NCI-H2029 (cell line): ENCODE data around the gene THSD4.
"Not testable (repeated sequence)": the region's sequence is repeated elsewhere in the genome, so short reads cannot be mapped to it uniquely, and the experiment has no call there.

ENCODE experiments used
- DNase-seq: peaks from one replicate; lab custom pipeline; 2025; lab: John Stamatoyannopoulos, UW

THSD4 gene

GRCh38 chr15:71261418-71261817, 146.1 kb downstream of the THSD4 start:
- DNase-seq: no peak

- no peak for DNase-seq
These were observed 146.6 kb downstream of the THSD4 start for GRCh38 chr15:71261909-71262308.

- DNase-seq: no peak
These were observed 147.3 kb downstream of the THSD4 start for GRCh38 chr15:71262599-71262998.

GRCh38 chr15:71265606-71266005, 150.3 kb downstream of the THSD4 start:
- DNase-seq: not testable (repeated sequence)

GRCh38 chr15:71271327-71271726, 156.1 kb downstream of the THSD4 start:
- no peak for DNase-seq

GRCh38 chr15:71272932-71273331, 157.7 kb downstream of the THSD4 start:
- no peak for DNase-seq

- no peak for DNase-seq
These were observed 158.6 kb downstream of the THSD4 start for GRCh38 chr15:71273731-71274447.

GRCh38 chr15:71274448-71274798, 159.2 kb downstream of the THSD4 start:
- DNase-seq: no peak

GRCh38 chr15:71275098-71275497, 159.8 kb downstream of the THSD4 start:
- DNase-seq: no peak

- no peak for DNase-seq
These were observed 160.5 kb downstream of the THSD4 start for GRCh38 chr15:71275566-71276335.

- DNase-seq: no peak
These were observed 161.0 kb downstream of the THSD4 start for GRCh38 chr15:71276336-71276665.

GRCh38 chr15:71278989-71279756, 163.9 kb downstream of the THSD4 start:
- DNase-seq: peak; percentile 74

- no peak for DNase-seq
These were observed 164.5 kb downstream of the THSD4 start for GRCh38 chr15:71279757-71280141.

- no peak for DNase-seq
These were observed 164.9 kb downstream of the THSD4 start for GRCh38 chr15:71280206-71280605.

- DNase-seq: no peak
These were observed 166.0 kb downstream of the THSD4 start for GRCh38 chr15:71281256-71281655.

- no peak for DNase-seq
These were observed 166.8 kb downstream of the THSD4 start for GRCh38 chr15:71282076-71282475.

GRCh38 chr15:71288348-71288955, 173.2 kb downstream of the THSD4 start:
- DNase-seq: no peak

- no peak for DNase-seq
These were observed 174.7 kb downstream of the THSD4 start for GRCh38 chr15:71290002-71290401.

GRCh38 chr15:71290881-71291635, 175.8 kb downstream of the THSD4 start:
- no peak for DNase-seq

- DNase-seq: no peak
These were observed 176.5 kb downstream of the THSD4 start for GRCh38 chr15:71291723-71292122.

- no peak for DNase-seq
These were observed 178.5 kb downstream of the THSD4 start for GRCh38 chr15:71293723-71294122.
